RPMI8226 (cell line): Measurements from ENCODE around the gene MATK.
"Not testable (repeated sequence)": the region's sequence is repeated elsewhere in the genome, so short reads cannot be mapped to it uniquely, and the experiment has no call there.

ENCODE experiments used
- DNase-seq: peaks from one replicate; pipeline ENCODE4 v3.0.0-alpha.2; 2015

The MATK gene

GRCh38 chr19:3785938-3786824 lies at the start of gene MATK:
TSS of gene MATK (minus strand) at chr19:3786381. CDS start at chr19:3785135, 1,246 bp downstream.
- no peak for DNase-seq

- DNase-seq, result no peak
Observed at GRCh38 chr19:3835055-3835435, 48.9 kb upstream of the MATK start.

- no peak for DNase-seq
Observed at GRCh38 chr19:3834349-3835054, 48.3 kb upstream of the MATK start.

GRCh38 chr19:3833578-3834348 lies 47.6 kb upstream of the MATK start:
- DNase-seq, result no peak

GRCh38 chr19:3832001-3832400 lies 45.8 kb upstream of the MATK start:
- no peak for DNase-seq

GRCh38 chr19:3831601-3832000 lies 45.4 kb upstream of the MATK start:
- DNase-seq, result no peak

GRCh38 chr19:3830621-3831589 lies 44.7 kb upstream of the MATK start:
- DNase-seq, result no peak

GRCh38 chr19:3827306-3827705 lies 41.1 kb upstream of the MATK start:
- no peak for DNase-seq

GRCh38 chr19:3826163-3826562 lies 40.0 kb upstream of the MATK start:
- DNase-seq, result no peak

GRCh38 chr19:3825286-3825956 lies 39.2 kb upstream of the MATK start:
- DNase-seq, result no peak

GRCh38 chr19:3823350-3823713 lies 37.2 kb upstream of the MATK start:
- no peak for DNase-seq

- DNase-seq, result no peak
Observed at GRCh38 chr19:3822683-3823349, 36.6 kb upstream of the MATK start.

- peak; percentile 59 for DNase-seq
Observed at GRCh38 chr19:3821857-3822364, 35.7 kb upstream of the MATK start.

GRCh38 chr19:3821156-3821555 lies 35.0 kb upstream of the MATK start:
- no peak for DNase-seq

GRCh38 chr19:3819989-3820388 lies 33.8 kb upstream of the MATK start:
- no peak for DNase-seq

GRCh38 chr19:3818918-3819317 lies 32.7 kb upstream of the MATK start:
- no peak for DNase-seq

- DNase-seq, result no peak
Observed at GRCh38 chr19:3818466-3818865, 32.3 kb upstream of the MATK start.

GRCh38 chr19:3817761-3818160 lies 31.6 kb upstream of the MATK start:
- no peak for DNase-seq

GRCh38 chr19:3816566-3817218 lies 30.5 kb upstream of the MATK start:
- DNase-seq, result no peak

GRCh38 chr19:3816148-3816547 lies 30.0 kb upstream of the MATK start:
- DNase-seq, result not testable (repeated sequence)
